DOHH2 (cell line): ENCODE data around the gene FREM3.
"Not testable (repeated sequence)": the region's sequence is repeated elsewhere in the genome, so short reads cannot be mapped to it uniquely, and the experiment has no call there.

Experiments
- H3F3A ChIP-seq: fragments of 200-600 bp; sonication (generic), shearing (Covaris generic); 2 replicates; pipeline ENCODE4 v1.6.0; 2016; ENCODE audit warnings: antibody characterized with exemption, mild to moderate bottlenecking; ENCODE audit not compliant: control insufficient read depth, insufficient read depth
- H3K27ac ChIP-seq: fragments of 200-600 bp; sonication (generic); 2 replicates; pipeline ENCODE4 v1.5.1; 2014; ENCODE audit warnings: low read depth, mild to moderate bottlenecking, low read length, moderate library complexity
- H3K27me3 ChIP-seq: fragments of 200-600 bp; sonication (generic); 2 replicates; pipeline ENCODE4 v1.6.1; 2014; ENCODE audit warnings: mild to moderate bottlenecking, low read length, mixed read lengths; ENCODE audit not compliant: control insufficient read depth
- H3K36me3 ChIP-seq: fragments of 200-600 bp; sonication (generic); 2 replicates; pipeline ENCODE4 v1.6.1; 2014; ENCODE audit warnings: mild to moderate bottlenecking, low read length, moderate library complexity, mixed read lengths; ENCODE audit not compliant: control insufficient read depth
- H3K4me1 ChIP-seq: fragments of 200-600 bp; sonication (generic); 2 replicates; pipeline ENCODE4 v1.6.1; 2014; ENCODE audit warnings: mild to moderate bottlenecking, low read length, mixed read lengths; ENCODE audit not compliant: control insufficient read depth
- H3K4me2 ChIP-seq: fragments of 200-600 bp; sonication (generic); 2 replicates; pipeline ENCODE4 v1.6.0; 2014; ENCODE audit warnings: mild to moderate bottlenecking, low read length, moderate library complexity
- H3K4me3 ChIP-seq: fragments of 200-600 bp; sonication (generic); 2 replicates; pipeline ENCODE4 v1.5.1; 2014; ENCODE audit warnings: mild to moderate bottlenecking, low read length, mixed read lengths
- H3K79me2 ChIP-seq: fragments of 200-600 bp; sonication (generic); 2 replicates; pipeline ENCODE4 v1.6.1; 2014; ENCODE audit warnings: mild to moderate bottlenecking, low read length, mixed read lengths; ENCODE audit not compliant: control insufficient read depth
- H3K9me2 ChIP-seq: fragments of 200-600 bp; sonication (generic); replicated peaks from 2 replicates; pipeline ENCODE4 v1.6.1; 2014; ENCODE audit warnings: mild to moderate bottlenecking, low read length, mixed read lengths; ENCODE audit not compliant: control insufficient read depth
- H3K9me3 ChIP-seq: fragments of 200-600 bp; sonication (generic); 2 replicates; pipeline ENCODE4 v1.6.1; 2014; ENCODE audit warnings: antibody characterized with exemption, low read length, mixed read lengths; ENCODE audit not compliant: control insufficient read depth, insufficient read depth
- H4K20me1 ChIP-seq: fragments of 200-600 bp; sonication (generic); 2 replicates; pipeline ENCODE4 v1.6.0; 2014; ENCODE audit warnings: low read depth, mild to moderate bottlenecking, antibody characterized with exemption, low read length, moderate library complexity; ENCODE audit not compliant: control insufficient read depth, insufficient read depth
- CTCF ChIP-seq: fragments of 200-600 bp; sonication (generic); IDR thresholded peaks from one replicate; pipeline ENCODE4 v1.5.1; 2014; ENCODE audit warnings: antibody characterized with exemption, mild to moderate bottlenecking, low read depth, low read length; ENCODE audit not compliant: poor library complexity, severe bottlenecking
- EZH2phosphoT487 ChIP-seq: fragments of 200-600 bp; sonication (generic); IDR thresholded peaks from 2 replicates; pipeline ENCODE4 v1.6.1; 2017; ENCODE audit warnings: borderline replicate concordance, mild to moderate bottlenecking, antibody characterized with exemption, low read length, moderate library complexity, mixed read lengths

Gene FREM3

DNA sequence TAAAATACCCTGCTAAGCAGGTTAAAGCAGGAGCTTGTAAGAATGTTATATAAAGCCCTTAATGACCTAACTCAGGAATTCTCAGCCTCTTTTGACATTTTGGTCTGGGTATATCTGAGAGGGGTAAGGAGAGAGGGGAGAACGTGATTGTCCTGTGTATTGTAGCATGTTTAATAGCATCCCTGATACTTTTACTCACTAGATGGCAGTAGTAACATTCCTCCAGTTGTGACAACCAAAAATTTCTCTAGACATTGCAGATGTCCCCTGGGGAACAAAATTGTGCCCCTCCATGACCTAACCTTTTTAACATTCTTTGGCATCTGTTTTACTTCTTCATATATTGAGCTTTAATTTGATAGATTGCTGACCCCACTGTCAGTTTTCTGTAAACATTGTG, 169.1 kb downstream of the FREM3 start:
- Histone ChIP-seq H3K27me3 (no peaks in the 10 kb centered on the region), H3K27ac (no peak overlapping the region), H3K4me1 (no peaks in the 10 kb centered on the region), H4K20me1 (no peaks in the 10 kb centered on the region), H3K4me3 (no peak overlapping the region), H3K9me2 (no peaks in the 10 kb centered on the region), H3K4me2 (no peak overlapping the region), H3K9me3 (no peaks in the 10 kb centered on the region), H3F3A (no peaks in the 10 kb centered on the region; the same call in 1 of the 2 replicates), H3K36me3 (peaks cover 98% of the 10 kb centered on the region), H3K79me2 (peaks cover 8% of the 10 kb centered on the region)
- TF ChIP-seq CTCF: peak; percentile 56
- no peak for TF ChIP-seq EZH2phosphoT487

- Histone ChIP-seq H3K79me2 (peaks cover 34% of the 10 kb centered on the region), H3K36me3 (peaks cover 97% of the 10 kb centered on the region)
- H4K20me1 ChIP-seq, H3K4me1 ChIP-seq, H3K4me3 ChIP-seq, H3K27ac ChIP-seq, H3K4me2 ChIP-seq, H3K9me3 ChIP-seq, H3K9me2 ChIP-seq, H3K27me3 ChIP-seq, H3F3A ChIP-seq: not testable (repeated sequence)
Observed at GRCh38 chr4:143528046-143528445, 172.4 kb downstream of the FREM3 start.
